DOHH2 (cell line): ENCODE data around the gene SRGAP3.

ENCODE experiments used
- H3F3A ChIP-seq: fragments of 200-600 bp; sonication (generic), shearing (Covaris generic); 2 replicates; pipeline ENCODE4 v1.6.0; 2016; ENCODE audit warnings: antibody characterized with exemption, mild to moderate bottlenecking; ENCODE audit not compliant: control insufficient read depth, insufficient read depth
- H3K27ac ChIP-seq: fragments of 200-600 bp; sonication (generic); 2 replicates; pipeline ENCODE4 v1.5.1; 2014; ENCODE audit warnings: low read depth, mild to moderate bottlenecking, low read length, moderate library complexity
- H3K27me3 ChIP-seq: fragments of 200-600 bp; sonication (generic); 2 replicates; pipeline ENCODE4 v1.6.1; 2014; ENCODE audit warnings: mild to moderate bottlenecking, low read length, mixed read lengths; ENCODE audit not compliant: control insufficient read depth
- H3K36me3 ChIP-seq: fragments of 200-600 bp; sonication (generic); 2 replicates; pipeline ENCODE4 v1.6.1; 2014; ENCODE audit warnings: mild to moderate bottlenecking, low read length, moderate library complexity, mixed read lengths; ENCODE audit not compliant: control insufficient read depth
- H3K4me1 ChIP-seq: fragments of 200-600 bp; sonication (generic); 2 replicates; pipeline ENCODE4 v1.6.1; 2014; ENCODE audit warnings: mild to moderate bottlenecking, low read length, mixed read lengths; ENCODE audit not compliant: control insufficient read depth
- H3K4me2 ChIP-seq: fragments of 200-600 bp; sonication (generic); 2 replicates; pipeline ENCODE4 v1.6.0; 2014; ENCODE audit warnings: mild to moderate bottlenecking, low read length, moderate library complexity
- H3K4me3 ChIP-seq: fragments of 200-600 bp; sonication (generic); 2 replicates; pipeline ENCODE4 v1.5.1; 2014; ENCODE audit warnings: mild to moderate bottlenecking, low read length, mixed read lengths
- H3K79me2 ChIP-seq: fragments of 200-600 bp; sonication (generic); 2 replicates; pipeline ENCODE4 v1.6.1; 2014; ENCODE audit warnings: mild to moderate bottlenecking, low read length, mixed read lengths; ENCODE audit not compliant: control insufficient read depth
- H3K9me2 ChIP-seq: fragments of 200-600 bp; sonication (generic); replicated peaks from 2 replicates; pipeline ENCODE4 v1.6.1; 2014; ENCODE audit warnings: mild to moderate bottlenecking, low read length, mixed read lengths; ENCODE audit not compliant: control insufficient read depth
- H3K9me3 ChIP-seq: fragments of 200-600 bp; sonication (generic); 2 replicates; pipeline ENCODE4 v1.6.1; 2014; ENCODE audit warnings: antibody characterized with exemption, low read length, mixed read lengths; ENCODE audit not compliant: control insufficient read depth, insufficient read depth
- H4K20me1 ChIP-seq: fragments of 200-600 bp; sonication (generic); 2 replicates; pipeline ENCODE4 v1.6.0; 2014; ENCODE audit warnings: low read depth, mild to moderate bottlenecking, antibody characterized with exemption, low read length, moderate library complexity; ENCODE audit not compliant: control insufficient read depth, insufficient read depth
- EZH2phosphoT487 ChIP-seq: fragments of 200-600 bp; sonication (generic); IDR thresholded peaks from 2 replicates; pipeline ENCODE4 v1.6.1; 2017; ENCODE audit warnings: borderline replicate concordance, mild to moderate bottlenecking, antibody characterized with exemption, low read length, moderate library complexity, mixed read lengths
- TF ChIP-seq, protein P1 (sequence below): fragments of 200-600 bp; sonication (generic); IDR thresholded peaks from one replicate; pipeline ENCODE4 v1.5.1; 2014; ENCODE audit warnings: antibody characterized with exemption, mild to moderate bottlenecking, low read depth, low read length; ENCODE audit not compliant: poor library complexity, severe bottlenecking

The SRGAP3 gene

DNA sequence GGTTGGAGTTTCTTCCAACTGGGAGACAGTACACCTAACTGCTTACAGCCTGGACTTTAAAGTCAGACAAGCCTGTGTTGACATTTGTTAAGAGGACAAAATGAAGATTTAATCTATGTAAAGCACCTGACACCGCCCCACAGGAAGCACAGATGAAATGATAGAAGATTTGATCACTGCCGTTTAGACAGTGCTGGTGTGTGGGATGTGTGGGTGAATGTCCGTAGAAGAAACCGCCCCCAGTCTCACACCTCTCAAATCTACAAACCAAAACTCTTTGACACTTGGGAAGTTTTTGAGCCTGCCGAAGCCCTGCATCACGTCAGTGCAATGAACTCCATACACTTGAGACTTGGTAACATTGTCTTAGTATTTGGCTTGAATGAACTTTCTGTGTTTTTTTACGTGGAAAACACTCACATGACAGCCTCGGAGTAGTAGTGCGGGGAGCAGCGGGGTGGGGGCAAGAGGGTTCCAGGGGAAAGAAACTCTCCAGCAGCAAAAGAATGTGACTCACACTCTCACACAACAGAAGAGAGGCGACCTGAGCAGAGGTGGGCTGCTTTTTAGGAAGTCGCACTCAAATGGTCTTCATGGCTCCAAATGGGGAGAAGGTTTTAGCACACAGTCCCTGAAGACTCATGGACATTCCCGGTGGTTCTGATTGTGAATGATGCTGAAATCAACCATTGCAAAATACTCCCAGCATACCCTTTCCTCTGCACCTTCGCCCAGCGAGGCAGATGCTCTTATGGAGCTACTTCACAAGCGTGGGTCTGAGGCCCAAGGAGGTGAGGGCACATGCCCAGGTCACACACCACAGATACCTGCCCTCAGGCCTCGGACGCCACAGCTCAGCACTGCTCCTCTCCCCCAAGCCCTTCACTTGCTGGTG lies 79.2 kb downstream of the SRGAP3 start:
- TF ChIP-seq, protein P1, sequence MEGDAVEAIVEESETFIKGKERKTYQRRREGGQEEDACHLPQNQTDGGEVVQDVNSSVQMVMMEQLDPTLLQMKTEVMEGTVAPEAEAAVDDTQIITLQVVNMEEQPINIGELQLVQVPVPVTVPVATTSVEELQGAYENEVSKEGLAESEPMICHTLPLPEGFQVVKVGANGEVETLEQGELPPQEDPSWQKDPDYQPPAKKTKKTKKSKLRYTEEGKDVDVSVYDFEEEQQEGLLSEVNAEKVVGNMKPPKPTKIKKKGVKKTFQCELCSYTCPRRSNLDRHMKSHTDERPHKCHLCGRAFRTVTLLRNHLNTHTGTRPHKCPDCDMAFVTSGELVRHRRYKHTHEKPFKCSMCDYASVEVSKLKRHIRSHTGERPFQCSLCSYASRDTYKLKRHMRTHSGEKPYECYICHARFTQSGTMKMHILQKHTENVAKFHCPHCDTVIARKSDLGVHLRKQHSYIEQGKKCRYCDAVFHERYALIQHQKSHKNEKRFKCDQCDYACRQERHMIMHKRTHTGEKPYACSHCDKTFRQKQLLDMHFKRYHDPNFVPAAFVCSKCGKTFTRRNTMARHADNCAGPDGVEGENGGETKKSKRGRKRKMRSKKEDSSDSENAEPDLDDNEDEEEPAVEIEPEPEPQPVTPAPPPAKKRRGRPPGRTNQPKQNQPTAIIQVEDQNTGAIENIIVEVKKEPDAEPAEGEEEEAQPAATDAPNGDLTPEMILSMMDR, result no peak
- no peak for TF ChIP-seq EZH2phosphoT487
- Histone ChIP-seq H4K20me1 (no peaks in the 10 kb centered on the region), H3K9me3 (no peaks in the 10 kb centered on the region)

DNA sequence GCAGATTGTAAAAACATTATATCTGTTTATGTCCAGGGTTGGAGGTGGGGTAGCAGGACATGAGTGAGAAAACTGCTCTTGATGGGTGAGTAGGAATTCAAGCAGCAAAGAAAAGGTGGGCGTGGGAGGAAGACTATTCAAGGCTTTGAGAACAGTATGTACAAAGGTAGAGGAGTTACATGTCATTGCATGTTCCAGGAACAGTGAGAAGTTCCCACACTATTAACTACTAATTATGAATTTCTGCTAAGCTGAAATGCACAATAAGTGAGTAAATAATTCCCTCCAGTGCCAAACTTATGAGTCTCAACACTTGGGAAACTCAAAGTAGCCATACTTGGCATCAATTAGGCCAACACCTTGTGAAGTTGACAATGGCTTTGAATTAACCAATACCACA lies 80.1 kb downstream of the SRGAP3 start:
- Histone ChIP-seq H3K4me1 (0 out of 2 replicates have a peak, but pooled peaks cover 3% of the 10 kb centered on the region), H3K79me2 (no peaks in the 10 kb centered on the region), H3K9me2 (no peaks in the 10 kb centered on the region), H3F3A (no peaks in the 10 kb centered on the region), H3K9me3 (no peaks in the 10 kb centered on the region), H3K27ac (no peak overlapping the region), H4K20me1 (no peaks in the 10 kb centered on the region), H3K36me3 (no peaks in the 10 kb centered on the region), H3K27me3 (no peaks in the 10 kb centered on the region), H3K4me2 (no peak overlapping the region), H3K4me3 (no peak overlapping the region)
- TF ChIP-seq, protein P1, result no peak
- no peak for TF ChIP-seq EZH2phosphoT487

More for the DNA sequence above, 79.2 kb downstream of the SRGAP3 start:
- no peaks in the 10 kb centered on the region for H3K9me2 ChIP-seq
- no peaks in the 10 kb centered on the region for H3K79me2 ChIP-seq
- H3K27me3 ChIP-seq, result no peaks in the 10 kb centered on the region
- H3K4me1 ChIP-seq, result 0 out of 2 replicates have a peak, but pooled peaks cover 3% of the 10 kb centered on the region
- H3K36me3 ChIP-seq, result no peaks in the 10 kb centered on the region
- H3K27ac ChIP-seq, result no peak overlapping the region
- H3K4me2 ChIP-seq, result no peak overlapping the region
- no peak overlapping the region for H3K4me3 ChIP-seq
- no peaks in the 10 kb centered on the region for H3F3A ChIP-seq

DNA sequence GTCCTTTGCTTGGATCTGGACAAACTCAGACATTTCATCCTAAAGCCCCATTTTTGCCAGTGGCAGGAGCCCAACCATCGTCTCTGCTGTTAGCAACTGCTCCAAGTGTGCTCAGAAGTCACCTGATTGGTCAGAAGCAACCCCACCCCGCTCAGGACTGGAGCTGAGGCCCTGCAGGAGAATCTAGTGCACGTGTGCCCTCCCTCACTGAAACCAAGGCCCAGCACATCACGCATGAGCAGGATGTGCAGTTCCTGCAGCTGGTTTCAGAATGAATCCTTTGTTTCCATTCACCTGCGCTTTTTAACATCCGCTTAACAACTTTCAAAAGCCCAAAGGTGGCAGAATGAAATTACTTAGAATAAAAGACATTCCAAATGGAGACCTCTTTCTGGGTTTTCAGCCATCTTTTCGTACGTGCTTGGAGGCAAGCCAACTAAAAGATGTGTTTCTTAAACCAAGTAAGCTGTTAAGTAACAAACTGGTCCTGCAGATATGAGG lies 81.2 kb downstream of the SRGAP3 start:
- no peaks in the 10 kb centered on the region for H4K20me1 ChIP-seq
- H3K9me2 ChIP-seq, result no peaks in the 10 kb centered on the region
- no peak overlapping the region for H3K27ac ChIP-seq
- H3K4me1 ChIP-seq, result 0 out of 2 replicates have a peak, but pooled peaks cover 3% of the 10 kb centered on the region
- no peaks in the 10 kb centered on the region for H3F3A ChIP-seq
- no peaks in the 10 kb centered on the region for H3K27me3 ChIP-seq
- H3K79me2 ChIP-seq, result no peaks in the 10 kb centered on the region
- no peaks in the 10 kb centered on the region for H3K36me3 ChIP-seq
- TF ChIP-seq, protein P1, result no peak
- no peak for TF ChIP-seq EZH2phosphoT487
- H3K9me3 ChIP-seq, result no peaks in the 10 kb centered on the region
- no peak overlapping the region for H3K4me3 ChIP-seq
- H3K4me2 ChIP-seq, result no peak overlapping the region
